Measurements from ENCODE around the gene BOLA2.
"Not testable (repeated sequence)": the region's sequence is repeated elsewhere in the genome, so short reads cannot be mapped to it uniquely, and the experiment has no call there.

DNA sequence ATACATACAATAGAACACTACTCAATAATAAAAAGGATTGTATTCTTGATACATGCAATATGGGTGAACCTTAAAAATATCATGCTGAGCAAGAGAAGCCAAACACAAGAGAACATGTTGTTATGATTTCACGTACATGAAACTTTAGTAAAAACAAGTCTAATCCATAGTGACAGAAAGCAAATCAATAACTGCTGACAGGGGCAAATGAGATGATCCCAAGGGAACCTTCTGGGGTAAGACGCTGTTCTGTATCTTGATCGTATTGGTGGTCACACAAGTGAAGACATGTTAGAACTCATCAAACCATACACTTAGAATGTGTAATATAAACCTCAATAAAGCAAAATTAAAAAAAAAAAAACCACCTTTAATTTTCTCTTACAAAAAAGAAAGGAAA is 28.8 kb downstream of the BOLA2 start:
- TF ChIP-seq ZNF501 (CRISPR knock-in tag; IDR thresholded peaks at IDR 0.05); ADNP (CRISPR knock-in tag; IDR thresholded peaks at IDR 0.05); GATAD2A (CRISPR knock-in tag; IDR thresholded peaks at IDR 0.05); PPARG (CRISPR knock-in tag; conservative IDR thresholded peaks at IDR 0.05); CHD2 (IDR thresholded peaks at IDR 0.05; ENCODE audit: low read depth, low read length); U2AF2 (IDR thresholded peaks at IDR 0.05; ENCODE audit: low read depth, low read length); ZNF569 (CRISPR knock-in tag; IDR thresholded peaks at IDR 0.05; ENCODE audit: borderline replicate concordance): not testable (repeated sequence)
- TF ChIP-seq, protein P1, sequence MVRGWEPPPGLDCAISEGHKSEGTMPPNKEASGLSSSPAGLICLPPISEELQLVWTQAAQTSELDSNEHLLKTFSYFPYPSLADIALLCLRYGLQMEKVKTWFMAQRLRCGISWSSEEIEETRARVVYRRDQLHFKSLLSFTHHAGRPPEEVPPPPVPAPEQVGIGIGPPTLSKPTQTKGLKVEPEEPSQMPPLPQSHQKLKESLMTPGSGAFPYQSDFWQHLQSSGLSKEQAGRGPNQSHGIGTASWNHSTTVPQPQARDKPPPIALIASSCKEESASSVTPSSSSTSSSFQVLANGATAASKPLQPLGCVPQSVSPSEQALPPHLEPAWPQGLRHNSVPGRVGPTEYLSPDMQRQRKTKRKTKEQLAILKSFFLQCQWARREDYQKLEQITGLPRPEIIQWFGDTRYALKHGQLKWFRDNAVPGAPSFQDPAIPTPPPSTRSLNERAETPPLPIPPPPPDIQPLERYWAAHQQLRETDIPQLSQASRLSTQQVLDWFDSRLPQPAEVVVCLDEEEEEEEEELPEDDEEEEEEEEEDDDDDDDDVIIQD (CRISPR knock-in tag; IDR thresholded peaks at IDR 0.05; ENCODE audit: low read depth) = not testable (repeated sequence)
- TF ChIP-seq, protein P2, sequence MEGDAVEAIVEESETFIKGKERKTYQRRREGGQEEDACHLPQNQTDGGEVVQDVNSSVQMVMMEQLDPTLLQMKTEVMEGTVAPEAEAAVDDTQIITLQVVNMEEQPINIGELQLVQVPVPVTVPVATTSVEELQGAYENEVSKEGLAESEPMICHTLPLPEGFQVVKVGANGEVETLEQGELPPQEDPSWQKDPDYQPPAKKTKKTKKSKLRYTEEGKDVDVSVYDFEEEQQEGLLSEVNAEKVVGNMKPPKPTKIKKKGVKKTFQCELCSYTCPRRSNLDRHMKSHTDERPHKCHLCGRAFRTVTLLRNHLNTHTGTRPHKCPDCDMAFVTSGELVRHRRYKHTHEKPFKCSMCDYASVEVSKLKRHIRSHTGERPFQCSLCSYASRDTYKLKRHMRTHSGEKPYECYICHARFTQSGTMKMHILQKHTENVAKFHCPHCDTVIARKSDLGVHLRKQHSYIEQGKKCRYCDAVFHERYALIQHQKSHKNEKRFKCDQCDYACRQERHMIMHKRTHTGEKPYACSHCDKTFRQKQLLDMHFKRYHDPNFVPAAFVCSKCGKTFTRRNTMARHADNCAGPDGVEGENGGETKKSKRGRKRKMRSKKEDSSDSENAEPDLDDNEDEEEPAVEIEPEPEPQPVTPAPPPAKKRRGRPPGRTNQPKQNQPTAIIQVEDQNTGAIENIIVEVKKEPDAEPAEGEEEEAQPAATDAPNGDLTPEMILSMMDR (CRISPR knock-in tag; IDR thresholded peaks at IDR 0.05) = not testable (repeated sequence)

Data from HepG2 (cell line).